MM.1S (cell line): ENCODE data around the gene ZNF454.

Experiments used
- EZH2phosphoT487 ChIP-seq: fragments of 300-600 bp; sonication (generic); IDR thresholded peaks from 2 replicates; pipeline ENCODE4 v1.6.1; 2018; ENCODE audit warnings: antibody characterized with exemption, low read length
- TF ChIP-seq, protein P1 (sequence below): fragments of 300-600 bp; sonication (generic); IDR thresholded peaks from 2 replicates; pipeline ENCODE4 v1.5.1; 2016; ENCODE audit warnings: antibody characterized with exemption, low read length, mixed read lengths

DNA sequence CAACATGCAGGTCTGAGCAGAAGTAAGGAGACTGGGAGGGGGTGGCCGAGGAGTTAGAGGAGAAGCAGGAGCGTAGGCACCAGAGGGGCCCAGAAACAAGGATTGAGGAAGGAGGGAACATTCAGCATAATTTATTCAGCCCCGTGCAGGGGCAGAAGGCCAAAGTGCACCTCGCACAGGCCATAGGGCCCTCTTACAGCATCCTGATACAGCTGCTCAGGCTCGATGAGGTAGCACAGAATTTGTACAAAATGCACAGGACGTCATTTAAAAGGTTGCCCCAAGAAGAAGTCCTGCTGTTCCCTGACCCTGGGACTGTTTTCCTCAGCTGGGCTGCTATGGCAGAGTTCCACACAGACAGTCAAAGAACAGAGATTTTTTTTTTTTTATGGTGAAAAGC is 56.2 kb downstream of the ZNF454 start:
- TF ChIP-seq, protein P1, sequence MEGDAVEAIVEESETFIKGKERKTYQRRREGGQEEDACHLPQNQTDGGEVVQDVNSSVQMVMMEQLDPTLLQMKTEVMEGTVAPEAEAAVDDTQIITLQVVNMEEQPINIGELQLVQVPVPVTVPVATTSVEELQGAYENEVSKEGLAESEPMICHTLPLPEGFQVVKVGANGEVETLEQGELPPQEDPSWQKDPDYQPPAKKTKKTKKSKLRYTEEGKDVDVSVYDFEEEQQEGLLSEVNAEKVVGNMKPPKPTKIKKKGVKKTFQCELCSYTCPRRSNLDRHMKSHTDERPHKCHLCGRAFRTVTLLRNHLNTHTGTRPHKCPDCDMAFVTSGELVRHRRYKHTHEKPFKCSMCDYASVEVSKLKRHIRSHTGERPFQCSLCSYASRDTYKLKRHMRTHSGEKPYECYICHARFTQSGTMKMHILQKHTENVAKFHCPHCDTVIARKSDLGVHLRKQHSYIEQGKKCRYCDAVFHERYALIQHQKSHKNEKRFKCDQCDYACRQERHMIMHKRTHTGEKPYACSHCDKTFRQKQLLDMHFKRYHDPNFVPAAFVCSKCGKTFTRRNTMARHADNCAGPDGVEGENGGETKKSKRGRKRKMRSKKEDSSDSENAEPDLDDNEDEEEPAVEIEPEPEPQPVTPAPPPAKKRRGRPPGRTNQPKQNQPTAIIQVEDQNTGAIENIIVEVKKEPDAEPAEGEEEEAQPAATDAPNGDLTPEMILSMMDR = no peak
- no peak for TF ChIP-seq EZH2phosphoT487
